Stimulated activated memory B cell treated with anti-CD40 and anti-IgM and Interleukin-4, amounts not matched to agents 10 μg/mL and 1 μg/mL and 100 μg/mL, for 72 hours (primary cell): ENCODE measurements around the gene ZNF335.
"Not testable (repeated sequence)": the region's sequence is repeated elsewhere in the genome, so short reads cannot be mapped to it uniquely, and the experiment has no call there.

Source experiments
- ATAC-seq: fragments of 150-1000 bp; cut with Tn5 transposase; 2 replicates; pipeline ENCODE4 v1.10.0; 2021
- H3K27ac Mint-ChIP-seq: one replicate; pipeline ENCODE4 v1.8.0; 2022; ENCODE audit warnings: mild to moderate bottlenecking, mixed read lengths
- H3K27me3 Mint-ChIP-seq: one replicate; pipeline ENCODE4 v1.8.0; 2022; ENCODE audit warnings: mixed read lengths
- H3K36me3 Mint-ChIP-seq: one replicate; pipeline ENCODE4 v1.8.0; 2022; ENCODE audit warnings: mixed read lengths
- H3K4me1 Mint-ChIP-seq: one replicate; pipeline ENCODE4 v1.8.0; 2022; ENCODE audit warnings: mixed read lengths
- H3K4me3 Mint-ChIP-seq: one replicate; pipeline ENCODE4 v1.8.0; 2022; ENCODE audit warnings: mild to moderate bottlenecking, moderate library complexity, mixed read lengths
- H3K9me3 Mint-ChIP-seq: one replicate; pipeline ENCODE4 v1.8.0; 2022; ENCODE audit warnings: mixed read lengths

Gene ZNF335

GRCh38 chr20:45908084-45908483 lies 63.9 kb downstream of the ZNF335 start:
- no peak overlapping the region for H3K4me3 Mint-ChIP-seq
- H3K9me3 Mint-ChIP-seq: peaks cover 3% of the 10 kb centered on the region

GRCh38 chr20:45907219-45907948 lies 64.6 kb downstream of the ZNF335 start:
- Mint-ChIP-seq H3K9me3 (peaks cover 3% of the 10 kb centered on the region), H3K4me1 (peaks cover 37% of the 10 kb centered on the region), H3K27ac (no peak overlapping the region), H3K36me3 (no peaks in the 10 kb centered on the region), H3K27me3 (no peaks in the 10 kb centered on the region), H3K4me3 (no peak overlapping the region)
- no peak for ATAC-seq

More at GRCh38 chr20:45908084-45908483, 63.9 kb downstream of the ZNF335 start:
- H3K36me3 Mint-ChIP-seq: no peaks in the 10 kb centered on the region
- no peak for ATAC-seq
- peaks cover 32% of the 10 kb centered on the region for H3K4me1 Mint-ChIP-seq
- no peak overlapping the region for H3K27ac Mint-ChIP-seq
- no peaks in the 10 kb centered on the region for H3K27me3 Mint-ChIP-seq

GRCh38 chr20:45905505-45906079 lies 66.4 kb downstream of the ZNF335 start:
- Mint-ChIP-seq H3K4me3 (no peak overlapping the region), H3K9me3 (peaks cover 1% of the 10 kb centered on the region), H3K36me3 (no peaks in the 10 kb centered on the region), H3K27ac (no peak overlapping the region), H3K4me1 (peaks cover 22% of the 10 kb centered on the region), H3K27me3 (no peaks in the 10 kb centered on the region)
- no peak for ATAC-seq

DNA sequence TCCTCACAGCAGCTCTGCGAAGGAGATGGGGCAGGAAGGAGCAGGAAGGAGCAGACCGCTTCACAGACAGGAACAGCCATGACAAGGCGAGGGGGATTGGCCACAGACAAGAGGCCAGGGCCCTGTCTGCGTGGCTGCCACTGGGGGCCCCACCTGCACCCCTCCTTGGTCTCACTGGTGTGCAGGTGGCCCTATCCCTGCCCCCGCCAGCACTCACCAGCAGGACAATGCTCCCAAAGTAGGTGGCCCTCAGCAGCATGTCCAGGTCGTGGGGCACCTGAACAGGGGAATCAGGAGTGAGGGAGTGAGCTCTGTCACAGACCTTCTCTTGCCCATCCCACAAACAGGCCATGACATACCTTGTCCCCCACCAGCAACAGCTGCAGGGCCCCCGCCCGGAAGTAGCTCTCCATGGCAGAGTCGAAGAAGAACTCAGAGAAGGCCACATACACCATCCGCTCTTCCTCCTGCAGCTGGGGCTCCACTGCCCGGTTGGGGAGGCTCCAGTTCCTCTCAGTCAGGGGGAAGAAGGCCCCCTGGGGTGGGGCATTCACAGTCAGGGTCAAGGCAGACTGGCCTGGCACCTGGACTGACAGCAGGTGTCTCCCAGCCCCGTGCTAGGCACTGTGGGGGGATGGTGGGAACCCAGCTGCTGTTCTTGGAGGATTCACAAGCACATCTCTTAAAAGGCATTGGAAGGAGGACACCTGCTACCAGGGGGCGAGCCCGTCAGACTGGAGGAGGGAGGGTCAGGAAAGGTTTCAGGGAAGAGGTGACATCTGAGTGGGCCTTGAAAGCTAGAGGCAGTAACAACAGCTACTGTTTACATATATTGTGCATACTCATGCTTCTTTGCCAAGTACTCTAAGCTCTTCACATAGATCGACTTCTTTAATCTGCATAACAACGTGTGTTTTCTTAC lies 67.2 kb downstream of the ZNF335 start:
- peaks cover 18% of the 10 kb centered on the region for H3K4me1 Mint-ChIP-seq
- no peaks in the 10 kb centered on the region for H3K36me3 Mint-ChIP-seq
- no peak overlapping the region for H3K4me3 Mint-ChIP-seq
- ATAC-seq: no peak
- H3K9me3 Mint-ChIP-seq: no peaks in the 10 kb centered on the region
- no peaks in the 10 kb centered on the region for H3K27me3 Mint-ChIP-seq
- H3K27ac Mint-ChIP-seq: no peak overlapping the region

- Mint-ChIP-seq H3K36me3 (peaks cover 19% of the 10 kb centered on the region), H3K27ac (peak overlapping the region; percentile 42), H3K4me1 (peaks cover 15% of the 10 kb centered on the region), H3K27me3 (no peaks in the 10 kb centered on the region), H3K4me3 (no peak overlapping the region), H3K9me3 (no peaks in the 10 kb centered on the region)
- no peak for ATAC-seq
These were observed 69.8 kb downstream of the ZNF335 start for GRCh38 chr20:45902199-45902701.

DNA sequence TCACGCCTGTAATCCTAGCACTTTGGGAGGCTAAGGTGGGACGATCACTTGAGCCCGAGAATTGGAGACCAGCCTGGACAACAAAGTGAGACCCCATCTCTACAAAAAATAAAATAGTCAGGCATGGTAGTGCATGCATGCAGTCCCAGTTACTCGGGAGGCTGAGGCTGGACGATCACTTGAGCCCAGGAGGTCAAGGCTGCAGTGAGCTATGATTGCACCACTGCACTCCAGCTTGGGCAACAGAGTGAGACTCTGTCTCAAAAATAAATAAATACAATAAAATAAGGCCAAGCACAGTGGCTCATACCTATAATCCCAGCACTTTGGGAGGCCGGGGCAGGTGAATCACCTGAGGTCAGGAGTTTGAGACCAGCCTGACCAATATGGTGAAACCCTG lies 70.7 kb downstream of the ZNF335 start:
- not testable (repeated sequence) for H3K9me3 Mint-ChIP-seq, ATAC-seq, H3K27me3 Mint-ChIP-seq, H3K27ac Mint-ChIP-seq, H3K4me3 Mint-ChIP-seq
- H3K4me1 Mint-ChIP-seq: peaks cover 15% of the 10 kb centered on the region
- peaks cover 29% of the 10 kb centered on the region for H3K36me3 Mint-ChIP-seq

GRCh38 chr20:45899046-45899835 lies 72.8 kb downstream of the ZNF335 start:
- Mint-ChIP-seq H3K4me1 (peaks cover 16% of the 10 kb centered on the region), H3K9me3 (no peaks in the 10 kb centered on the region), H3K36me3 (peaks cover 39% of the 10 kb centered on the region), H3K27ac (no peak overlapping the region), H3K27me3 (no peaks in the 10 kb centered on the region), H3K4me3 (no peak overlapping the region)
- ATAC-seq: peak; percentile 42
